Stomach smooth muscle (tissue), 2 donors: ENCODE measurements around the gene ZNF830.

Source experiments
- H3K27ac ChIP-seq: one replicate; pipeline ENCODE4 v1.7.0; 2013; ENCODE audit warnings: mild to moderate bottlenecking, low read length, inconsistent platforms
- H3K27me3 ChIP-seq, 2 donors: one replicate each; pipeline ENCODE4 v1.7.0; 2013; ENCODE audit warnings: low read length in 2 of 2; ENCODE audit not compliant: insufficient read depth in 2 of 2, control insufficient read depth in 1 of 2
- H3K36me3 ChIP-seq, 2 donors: one replicate each; pipeline ENCODE4 v1.7.0; 2013; ENCODE audit warnings: low read length in 2 of 2; ENCODE audit not compliant: control insufficient read depth in 2 of 2, insufficient read depth in 2 of 2
- H3K4me1 ChIP-seq: one replicate; pipeline ENCODE4 v1.7.0; 2013; ENCODE audit warnings: low read length; ENCODE audit not compliant: control insufficient read depth, insufficient read depth
- H3K4me3 ChIP-seq, 2 donors: one replicate each; pipeline ENCODE4 v1.7.0; 2013; ENCODE audit warnings: low read length in 2 of 2
- H3K9ac ChIP-seq, 2 donors: one replicate each; pipeline ENCODE4 v1.7.0; 2013; ENCODE audit warnings: low read length in 2 of 2, mild to moderate bottlenecking in 1 of 2
- H3K9me3 ChIP-seq, 2 donors: one replicate each; pipeline ENCODE4 v1.7.0; 2013; ENCODE audit warnings: low read length in 2 of 2; ENCODE audit not compliant: control insufficient read depth in 2 of 2
- donor health status: healthy.
- donor health status: Pancreatic carcinoma.

Gene ZNF830

GRCh38 chr17:34974794-34975785 is 13.8 kb downstream of the ZNF830 start:
- Histone ChIP-seq H3K27me3 (no peaks in the 10 kb centered on the region), H3K36me3 (no peaks in the 10 kb centered on the region), H3K9me3 (no peaks in the 10 kb centered on the region), H3K27ac (no peak overlapping the region), H3K4me1 (peaks cover 4% of the 10 kb centered on the region), H3K9ac (no peak overlapping the region), H3K4me3 (no peak overlapping the region)

GRCh38 chr17:34979153-34979552 is 17.8 kb downstream of the ZNF830 start:
- Histone ChIP-seq H3K9me3 (no peaks in the 10 kb centered on the region), H3K4me3 (peak overlapping the region in 1 of 2 donors; percentile 42), H3K27ac (no peak overlapping the region), H3K36me3 (peaks cover 3 to 7% of the 10 kb centered on the region in 2 donors), H3K27me3 (no peaks in the 10 kb centered on the region), H3K4me1 (peaks cover 17% of the 10 kb centered on the region), H3K9ac (peak overlapping the region in 1 of 2 donors; percentile 99)

- H3K27me3 ChIP-seq = no peaks in the 10 kb centered on the region
- H3K36me3 ChIP-seq = peaks cover 3 to 7% of the 10 kb centered on the region in 2 donors
- H3K4me3 ChIP-seq = peak overlapping the region; percentile 42 to 82
- no peaks in the 10 kb centered on the region for H3K9me3 ChIP-seq
- peaks cover 17% of the 10 kb centered on the region for H3K4me1 ChIP-seq
- H3K9ac ChIP-seq = peak overlapping the region; percentile 94 to 99
- H3K27ac ChIP-seq = peak overlapping the region; percentile 96
Observed at GRCh38 chr17:34979650-34980352, 18.5 kb downstream of the ZNF830 start.

- H3K4me1 ChIP-seq = peaks cover 17% of the 10 kb centered on the region
- H3K4me3 ChIP-seq = peak within 1 kb of the TSS; percentile 70 to 82
- no peaks in the 10 kb centered on the region for H3K27me3 ChIP-seq
- H3K9ac ChIP-seq = peak within 1 kb of the TSS; percentile 94 to 99
- H3K9me3 ChIP-seq = no peaks in the 10 kb centered on the region
- H3K27ac ChIP-seq = peak within 1 kb of the TSS; percentile 96
- H3K36me3 ChIP-seq = peaks cover 7% of the 10 kb centered on the region in 2 donors
Observed at GRCh38 chr17:34980353-34980680, 19.0 kb downstream of the ZNF830 start, which contains the start of gene LIG3. LIG3 (plus strand) TSS chr17:34980512; CDS start chr17:34983006, 2,494 bp downstream.

- peaks cover 17% of the 10 kb centered on the region for H3K4me1 ChIP-seq
- peaks cover 7 to 13% of the 10 kb centered on the region in 2 donors for H3K36me3 ChIP-seq
- peak overlapping the region; percentile 70 to 82 for H3K4me3 ChIP-seq
Observed at GRCh38 chr17:34980681-34981537, 19.6 kb downstream of the ZNF830 start.

GRCh38 chr17:34981538-34982241 is 20.4 kb downstream of the ZNF830 start:
- Histone ChIP-seq H3K36me3 (peaks cover 10 to 17% of the 10 kb centered on the region in 2 donors), H3K27ac (peak overlapping the region; percentile 96), H3K4me1 (peaks cover 17% of the 10 kb centered on the region), H3K4me3 (peak overlapping the region; percentile 70 to 82), H3K9ac (peak overlapping the region; percentile 94 to 99), H3K27me3 (no peaks in the 10 kb centered on the region), H3K9me3 (no peaks in the 10 kb centered on the region)

More at GRCh38 chr17:34980681-34981537, 19.6 kb downstream of the ZNF830 start:
- Histone ChIP-seq H3K9me3 (no peaks in the 10 kb centered on the region), H3K27me3 (no peaks in the 10 kb centered on the region), H3K9ac (peak overlapping the region; percentile 94 to 99), H3K27ac (peak overlapping the region; percentile 96)

- Histone ChIP-seq H3K9ac (no peak overlapping the region), H3K9me3 (no peaks in the 10 kb centered on the region), H3K27me3 (no peaks in the 10 kb centered on the region), H3K27ac (no peak overlapping the region), H3K36me3 (peaks cover 42 to 48% of the 10 kb centered on the region in 2 donors), H3K4me3 (no peak overlapping the region), H3K4me1 (peaks cover 11% of the 10 kb centered on the region)
Observed at GRCh38 chr17:34987232-34987631, 25.9 kb downstream of the ZNF830 start.

GRCh38 chr17:34988644-34989043 is 27.3 kb downstream of the ZNF830 start:
- no peak overlapping the region for H3K27ac ChIP-seq
- H3K36me3 ChIP-seq = peaks cover 49 to 57% of the 10 kb centered on the region in 2 donors
- H3K4me3 ChIP-seq = no peak overlapping the region
- no peak overlapping the region for H3K9ac ChIP-seq
- H3K4me1 ChIP-seq = peaks cover 3% of the 10 kb centered on the region
- H3K27me3 ChIP-seq = no peaks in the 10 kb centered on the region
- H3K9me3 ChIP-seq = no peaks in the 10 kb centered on the region

- no peaks in the 10 kb centered on the region for H3K9me3 ChIP-seq
- H3K4me3 ChIP-seq = no peak overlapping the region
- peaks cover 56 to 64% of the 10 kb centered on the region in 2 donors for H3K36me3 ChIP-seq
- peaks cover 2% of the 10 kb centered on the region for H3K4me1 ChIP-seq
- H3K27ac ChIP-seq = no peak overlapping the region
- no peaks in the 10 kb centered on the region for H3K27me3 ChIP-seq
- no peak overlapping the region for H3K9ac ChIP-seq
Observed at GRCh38 chr17:34989473-34989872, 28.1 kb downstream of the ZNF830 start.
